K562 (cell line): ENCODE data around the gene KIF26B. TPM values are rescaled to one million over a fixed set of nuclear protein-coding genes. Genes with fewer than 3 reads are reported as not detected.
A peak's percentile ranks its signal among the peaks of the same experiment; 100 is the strongest.

ENCODE experiments used
- ATAC-seq: fragments of 200-7000 bp; cut with Tn5 transposase; 3 replicates; pipeline ENCODE4 v1.9.1; 2020; ENCODE audit warnings: moderate library complexity
- BruUV-seq: library from RNA; stranded (reverse); fragments of 400-500 nt; replicated peaks from 2 replicates; lab custom pipeline; 2021; lab: Mats Ljungman, UMichigan
- CTCF ChIA-PET: fragments of 300-600 bp; formaldehyde crosslinking; extraction: SDS; loops from one replicate; lab custom pipeline; 2021; ENCODE audit warnings: low intra/inter-chr PET ratio; lab: Yijun Ruan, JAX
- POLR2A ChIA-PET: fragments of 300-600, 350-650 bp; sonication (Branson Sonifier 250); formaldehyde crosslinking; extraction: SDS; loops from one replicate; lab custom pipeline; 2021; ENCODE audit warnings: antibody characterized with exemption, inconsistent platforms; lab: Yijun Ruan, JAX
- DNase-seq, 4 experiments: peaks; one replicate each; pipeline versions ENCODE4 v3.0.0 to v3.0.0-alpha.2; 2011 to 2018; ENCODE audit warnings: low spot score in 3 of 4, mixed read lengths in 3 of 4; ENCODE audit errors: extremely low read depth in 1 of 4
- FAIRE-seq: peaks from 2 replicates; lab custom pipeline; 2011; peaks lifted over from hg19 to GRCh38; lab: Jason Lieb, UNC
- H2AFZ ChIP-seq: 2 replicates; pipeline ENCODE4 v1.6.0; 2011; ENCODE audit warnings: low read depth, low read length, control low read depth, inconsistent platforms
- H3K27ac ChIP-seq: fragments of 200-600 bp; 3 replicates; pipeline ENCODE4 v1.8.0; 2011; ENCODE audit warnings: low read depth, mild to moderate bottlenecking, control low read depth, inconsistent platforms, low read length, moderate library complexity, mixed read lengths; ENCODE audit errors: extremely low read depth
- H3K27me3 ChIP-seq, 2 experiments: fragments of 300-600 bp in 1 of 2; 2 replicates in 1 of 2; 3 replicates in 1 of 2; pipeline versions ENCODE4 v1.6.0 to v1.8.0; 2011; ENCODE audit warnings: inconsistent platforms in 2 of 2, low read length in 2 of 2, mild to moderate bottlenecking in 1 of 2, mixed read lengths in 1 of 2, moderate library complexity in 1 of 2; ENCODE audit not compliant: control insufficient read depth in 2 of 2, insufficient read depth in 2 of 2
- H3K36me3 ChIP-seq: fragments of 300-600 bp; 3 replicates; pipeline ENCODE4 v1.8.0; 2011; ENCODE audit warnings: mild to moderate bottlenecking, low read length, inconsistent platforms; ENCODE audit not compliant: control insufficient read depth, insufficient read depth
- H3K4me1 ChIP-seq, 2 experiments: fragments of 200-600 bp in 1 of 2; replicated peaks in 1 of 2; 2 replicates in 1 of 2; 3 replicates in 1 of 2; pipeline versions ENCODE4 v1.5.1 to v1.8.0; 2011; ENCODE audit warnings: inconsistent platforms in 2 of 2, low read length in 2 of 2, mild to moderate bottlenecking in 1 of 2, mixed read lengths in 1 of 2, moderate library complexity in 1 of 2; ENCODE audit not compliant: control insufficient read depth in 2 of 2, insufficient read depth in 2 of 2
- H3K4me2 ChIP-seq: 2 replicates; pipeline ENCODE4 v1.6.1; 2011; ENCODE audit warnings: low read length, control low read depth, inconsistent platforms, mixed read lengths; ENCODE audit not compliant: insufficient read depth
- H3K4me3 ChIP-seq: fragments of 200-600 bp; sonication (generic), shearing (Covaris generic); 2 replicates; pipeline ENCODE4 v1.5.1; 2016; ENCODE audit warnings: control low read depth, inconsistent platforms
- H3K79me2 ChIP-seq: fragments of 200-600 bp; 3 replicates; pipeline ENCODE4 v1.8.0; 2011; ENCODE audit warnings: low read length, inconsistent platforms; ENCODE audit not compliant: control insufficient read depth, insufficient read depth
- H3K9ac ChIP-seq, 2 experiments: 2 replicates each; pipeline versions ENCODE4 v1.6.0 to v1.6.1; 2011; ENCODE audit warnings: low read depth in 2 of 2, low read length in 2 of 2, control low read depth in 1 of 2, inconsistent platforms in 1 of 2, mild to moderate bottlenecking in 1 of 2, mixed read lengths in 1 of 2; ENCODE audit not compliant: insufficient read depth in 1 of 2
- H3K9me1 ChIP-seq: one replicate; pipeline ENCODE4 v1.6.0; 2011; ENCODE audit warnings: inconsistent platforms, mild to moderate bottlenecking, low read length, moderate library complexity; ENCODE audit not compliant: control insufficient read depth, insufficient read depth
- H3K9me3 ChIP-seq: replicated peaks from 2 replicates; pipeline ENCODE4 v1.5.1; 2011; ENCODE audit warnings: low read depth, low read length, inconsistent platforms; ENCODE audit not compliant: control insufficient read depth, insufficient read depth
- H4K20me1 ChIP-seq: replicated peaks from 2 replicates; pipeline ENCODE4 v1.6.1; 2011; ENCODE audit warnings: low read length, inconsistent platforms, mixed read lengths; ENCODE audit not compliant: control insufficient read depth, insufficient read depth
- FUS ChIP-seq: fragments of 200-400 bp; formaldehyde crosslinking; optimal IDR thresholded peaks from 2 replicates; pipeline ENCODE3; 2017; ENCODE audit warnings: low read depth, low read length
- MED1 ChIP-seq: sonication (generic); formaldehyde crosslinking; IDR thresholded peaks from 2 replicates; pipeline ENCODE4 v1.8.1; 2023; ENCODE audit warnings: missing genetic modification reagents, borderline replicate concordance
- PTRF ChIP-seq: fragments of 450-650 bp; IDR thresholded peaks from 2 replicates; pipeline ENCODE4 v1.6.1; 2016; ENCODE audit warnings: mild to moderate bottlenecking, missing genetic modification characterization, missing compliant biosample characterization
- USF1 ChIP-seq: sonication (generic); formaldehyde crosslinking; IDR thresholded peaks from 2 replicates; pipeline ENCODE4 v1.9.0; 2022; ENCODE audit warnings: mild to moderate bottlenecking, missing genetic modification reagents
- XRCC4 ChIP-seq: IDR thresholded peaks from one replicate; pipeline ENCODE4 v1.6.1; 2011; ENCODE audit not compliant: insufficient read depth, insufficient read length; ENCODE audit errors: extremely low read depth
- ZNF507 ChIP-seq: conservative IDR thresholded peaks from 2 replicates; pipeline ENCODE4 v1.6.1; 2017; ENCODE audit warnings: missing genetic modification characterization, missing compliant biosample characterization
- WGBS: fragments of 100-300 bp; shearing (Covaris generic); methylation state at CpG from one replicate; pipeline ENCODE4 v1.1.6; 2016; ENCODE audit warnings: low coverage, mixed read lengths; ENCODE audit not compliant: insufficient coverage; ENCODE audit errors: missing lambda C conversion rate; 5-methylcytosine and 5-hydroxymethylcytosine counted together
- in situ Hi-C: fragments of 300-500 bp; cut with MboI; formaldehyde crosslinking; loops from 4 replicates; pipeline ENCODE4 v1.15.0; 2018; ENCODE audit warnings: inconsistent platforms, mixed read lengths
- intact Hi-C: fragments of 100-400 bp; cut with micrococcal nuclease; formaldehyde crosslinking; loops from 2 replicates; pipeline ENCODE4 v1.14.2; 2022
- polyA plus RNA-seq, 8 experiments: library from polyadenylated mRNA; depleted of rRNA in 4 of 8; stranded (reverse) in 5 of 8; unstranded in 3 of 8; fragments of >200 nt; fragmentation: Nextera tagmentation in 2 of 8; fragmentation: Illumina TruSeq in 1 of 8; extraction: Ambion mirVana in 2 of 8; extraction: Trizol in 1 of 8; gene quantifications; 2 replicates each; pipeline versions ENCODE4 v1.2.1 to v1.2.3, GENCODE V29; 2011 to 2014; ENCODE audit warnings: inconsistent platforms in 1 of 8, missing spikeins in 1 of 8
- total RNA-seq, 7 experiments: library from RNA; depleted of rRNA in 6 of 7; stranded (reverse); fragments of >200 nt in 6 of 7; fragmentation: Illumina TruSeq in 2 of 7; extraction: Trizol in 2 of 7; gene quantifications; 2 replicates each; pipeline versions ENCODE4 v1.2.1 to v1.2.3, GENCODE V29; 2011 to 2021; ENCODE audit warnings: low replicate concordance in 1 of 7

KIF26B gene
- total and polyA plus RNA-seq, 9 of the 15 experiments (the other 6 are each of a cell fraction or from before 2014, with no cell fraction given): 0.02 to 0.08 (median 0.03) TPM; not detected in 6

DNA sequence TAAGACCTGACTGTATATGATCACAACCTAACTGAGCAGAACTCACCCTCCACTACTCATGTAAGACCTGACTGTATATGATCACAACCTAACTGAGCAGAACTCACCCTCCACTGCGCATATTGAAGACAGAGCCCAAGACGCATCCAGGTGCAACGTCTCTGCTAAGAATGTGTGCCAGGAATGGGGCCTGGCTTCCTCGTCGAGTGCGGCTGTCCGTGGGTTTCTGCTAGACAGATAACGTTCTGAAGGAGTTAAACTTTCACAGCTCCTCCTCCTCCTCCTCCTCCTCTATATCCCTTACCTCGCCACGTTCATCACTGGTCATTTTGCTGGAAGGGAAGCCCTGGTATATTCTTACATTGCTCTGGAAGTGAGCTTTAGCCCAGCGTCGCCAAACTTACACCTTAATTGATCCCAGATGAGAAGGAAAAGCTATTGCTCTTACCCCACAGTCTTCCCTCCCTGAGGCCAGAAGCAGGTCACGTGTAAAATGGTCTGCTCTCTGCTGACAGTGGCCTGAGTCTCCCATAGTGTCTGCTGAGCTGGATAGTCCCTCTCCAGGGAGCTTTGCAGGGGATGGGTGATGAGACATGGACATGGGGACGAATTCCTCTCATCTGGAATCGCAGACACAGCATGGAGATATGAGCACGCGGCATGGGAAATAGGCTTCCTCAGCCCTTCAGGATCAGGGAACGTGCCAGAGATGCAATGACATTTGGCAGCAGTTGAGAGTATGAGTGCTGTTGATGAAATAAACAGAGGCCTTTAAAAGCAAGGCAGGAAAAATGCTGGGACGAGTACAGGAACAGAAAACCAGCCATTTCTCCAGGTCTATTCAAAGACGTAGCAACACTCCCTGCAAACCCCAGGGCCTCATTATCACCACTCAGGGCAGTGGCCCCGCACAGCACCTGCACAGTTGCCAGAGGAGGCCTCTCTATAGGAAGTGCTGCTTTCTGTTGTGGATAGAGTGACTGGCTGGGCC lies 528.1 kb downstream of the KIF26B start:
- ChIA-PET POLR2A (no interaction called here), CTCF (no interaction called here)
- no peaks in the 10 kb centered on the region for H3K9me1 ChIP-seq
- no TSS peak for BruUV-seq
- FAIRE-seq: no peak
- no peaks in the 10 kb centered on the region for H3K79me2 ChIP-seq
- H3K4me1 ChIP-seq: peaks cover 0 to 24% of the 10 kb centered on the region in 2 experiments; a peak in 2 of 5 replicates
- no peak for DNase-seq
- H3K9me3 ChIP-seq: no peaks in the 10 kb centered on the region
- no peak overlapping the region for H2AFZ ChIP-seq
- intact Hi-C loops: no loop called here
- no peak overlapping the region for H3K27ac ChIP-seq
- H3K9ac ChIP-seq: no peak overlapping the region
- no peak for ATAC-seq
- no peak overlapping the region for H3K4me2 ChIP-seq
- H3K27me3 ChIP-seq: peaks cover 60 to 88% of the 10 kb centered on the region in 2 experiments; a peak in 4 of 5 replicates
- H3K4me3 ChIP-seq: no peak overlapping the region
- 10% methylated on average over 19 of the region's 21 CpGs for WGBS
- TF ChIP-seq FUS (no peak), MED1 (CRISPR knock-in tag) (no peak), ZNF507 (no peak), XRCC4 (no peak), PTRF (tag) (no peak), USF1 (CRISPR knock-in tag) (0 out of 2 replicates have a peak, but pooled peaks have one; percentile 25)
- peaks cover 7% of the 10 kb centered on the region; the same call in 1 of the 2 replicates for H4K20me1 ChIP-seq
- no peaks in the 10 kb centered on the region for H3K36me3 ChIP-seq
- in situ Hi-C loops: no loop called here
